ENCODE results near the gene COA7.

DNA sequence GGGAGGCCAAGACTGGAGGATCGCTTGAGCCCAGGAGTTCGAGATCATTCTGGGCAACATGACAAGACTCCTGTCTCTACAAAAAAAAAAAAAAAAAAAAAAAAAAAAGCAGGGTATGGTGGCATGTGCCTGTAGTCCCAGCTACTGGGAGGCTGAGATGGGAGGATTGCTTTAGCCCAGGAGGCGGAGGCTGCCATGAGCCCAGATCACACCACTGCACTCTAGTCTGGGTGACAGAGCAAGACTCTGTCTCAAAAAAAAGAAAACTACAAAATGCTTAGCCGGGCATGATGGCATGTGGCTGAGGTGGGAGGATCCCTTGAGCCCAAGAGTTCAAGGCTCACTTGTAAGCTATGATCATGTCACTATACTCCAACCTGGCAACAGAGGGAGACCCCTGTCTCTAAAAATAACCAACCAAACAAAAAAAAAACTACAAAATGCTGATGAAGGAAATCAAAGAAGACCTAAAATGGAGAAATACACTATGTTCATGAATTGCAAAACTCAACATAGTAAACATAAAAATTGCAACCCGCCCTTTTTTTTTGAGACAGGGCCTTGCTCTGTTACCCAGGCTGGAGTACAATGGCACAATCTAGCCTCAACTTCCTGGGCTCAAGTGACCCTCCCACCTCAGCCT lies 44.8 kb downstream of the COA7 start:
- TF ChIP-seq POLR2A (IDR thresholded peaks at IDR 0.05; ENCODE audit: low read depth, low read length): no peak
- TF ChIP-seq, protein P1, sequence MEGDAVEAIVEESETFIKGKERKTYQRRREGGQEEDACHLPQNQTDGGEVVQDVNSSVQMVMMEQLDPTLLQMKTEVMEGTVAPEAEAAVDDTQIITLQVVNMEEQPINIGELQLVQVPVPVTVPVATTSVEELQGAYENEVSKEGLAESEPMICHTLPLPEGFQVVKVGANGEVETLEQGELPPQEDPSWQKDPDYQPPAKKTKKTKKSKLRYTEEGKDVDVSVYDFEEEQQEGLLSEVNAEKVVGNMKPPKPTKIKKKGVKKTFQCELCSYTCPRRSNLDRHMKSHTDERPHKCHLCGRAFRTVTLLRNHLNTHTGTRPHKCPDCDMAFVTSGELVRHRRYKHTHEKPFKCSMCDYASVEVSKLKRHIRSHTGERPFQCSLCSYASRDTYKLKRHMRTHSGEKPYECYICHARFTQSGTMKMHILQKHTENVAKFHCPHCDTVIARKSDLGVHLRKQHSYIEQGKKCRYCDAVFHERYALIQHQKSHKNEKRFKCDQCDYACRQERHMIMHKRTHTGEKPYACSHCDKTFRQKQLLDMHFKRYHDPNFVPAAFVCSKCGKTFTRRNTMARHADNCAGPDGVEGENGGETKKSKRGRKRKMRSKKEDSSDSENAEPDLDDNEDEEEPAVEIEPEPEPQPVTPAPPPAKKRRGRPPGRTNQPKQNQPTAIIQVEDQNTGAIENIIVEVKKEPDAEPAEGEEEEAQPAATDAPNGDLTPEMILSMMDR (conservative IDR thresholded peaks at IDR 0.05; ENCODE audit: low read depth, low read length): no peak
- no peak for TF ChIP-seq MAFK (IDR thresholded peaks at IDR 0.05; ENCODE audit: low read depth, low read length)
- TF ChIP-seq, protein P2, sequence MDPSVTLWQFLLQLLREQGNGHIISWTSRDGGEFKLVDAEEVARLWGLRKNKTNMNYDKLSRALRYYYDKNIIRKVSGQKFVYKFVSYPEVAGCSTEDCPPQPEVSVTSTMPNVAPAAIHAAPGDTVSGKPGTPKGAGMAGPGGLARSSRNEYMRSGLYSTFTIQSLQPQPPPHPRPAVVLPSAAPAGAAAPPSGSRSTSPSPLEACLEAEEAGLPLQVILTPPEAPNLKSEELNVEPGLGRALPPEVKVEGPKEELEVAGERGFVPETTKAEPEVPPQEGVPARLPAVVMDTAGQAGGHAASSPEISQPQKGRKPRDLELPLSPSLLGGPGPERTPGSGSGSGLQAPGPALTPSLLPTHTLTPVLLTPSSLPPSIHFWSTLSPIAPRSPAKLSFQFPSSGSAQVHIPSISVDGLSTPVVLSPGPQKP (IDR thresholded peaks at IDR 0.05; ENCODE audit: borderline replicate concordance, low read depth, low read length): no peak
- TF ChIP-seq, protein P3, sequence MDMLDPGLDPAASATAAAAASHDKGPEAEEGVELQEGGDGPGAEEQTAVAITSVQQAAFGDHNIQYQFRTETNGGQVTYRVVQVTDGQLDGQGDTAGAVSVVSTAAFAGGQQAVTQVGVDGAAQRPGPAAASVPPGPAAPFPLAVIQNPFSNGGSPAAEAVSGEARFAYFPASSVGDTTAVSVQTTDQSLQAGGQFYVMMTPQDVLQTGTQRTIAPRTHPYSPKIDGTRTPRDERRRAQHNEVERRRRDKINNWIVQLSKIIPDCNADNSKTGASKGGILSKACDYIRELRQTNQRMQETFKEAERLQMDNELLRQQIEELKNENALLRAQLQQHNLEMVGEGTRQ (IDR thresholded peaks at IDR 0.05; ENCODE audit: low read depth, low read length): no peak
- no peak for TF ChIP-seq MXI1 (IDR thresholded peaks at IDR 0.05; ENCODE audit: borderline replicate concordance, low read depth, low read length)
- TF ChIP-seq RAD21 (IDR thresholded peaks at IDR 0.05; ENCODE audit: low read length): no peak
- TF ChIP-seq CEBPB (IDR thresholded peaks at IDR 0.05; ENCODE audit: low read depth, low read length): no peak
- no peak for TF ChIP-seq SMC3 (IDR thresholded peaks at IDR 0.05; ENCODE audit: low read depth, low read length)
- TF ChIP-seq MAZ (IDR thresholded peaks at IDR 0.05; ENCODE audit: borderline replicate concordance, low read depth, low read length): no peak
- TF ChIP-seq FOS (IDR thresholded peaks at IDR 0.05; ENCODE audit: low read depth, low read length): no peak
